Neuron (in vitro differentiated cells): ENCODE measurements around the gene PTGR3.

Experiments
- H2AFZ ChIP-seq: one replicate; pipeline ENCODE4 v1.6.1; 2013; ENCODE audit warnings: low read depth, mild to moderate bottlenecking, inconsistent platforms, low read length, moderate library complexity
- H3K27me3 ChIP-seq: one replicate; pipeline ENCODE4 v1.6.1; 2013; ENCODE audit warnings: low read length; ENCODE audit not compliant: insufficient read depth
- H3K36me3 ChIP-seq: one replicate; pipeline ENCODE4 v1.6.1; 2013; ENCODE audit warnings: low read length; ENCODE audit not compliant: insufficient read depth
- H3K4me1 ChIP-seq: one replicate; pipeline ENCODE4 v1.6.1; 2013; ENCODE audit warnings: low read length; ENCODE audit not compliant: insufficient read depth
- H3K4me3 ChIP-seq: 2 replicates; pipeline ENCODE4 v1.5.1; 2013; ENCODE audit warnings: mild to moderate bottlenecking, low read length, moderate library complexity
- H3K9me3 ChIP-seq: one replicate; pipeline ENCODE4 v1.6.1; 2013; ENCODE audit warnings: low read length

The PTGR3 gene

GRCh38 chr18:75173738-75174137 lies 35.2 kb downstream of the PTGR3 start:
- H2AFZ ChIP-seq, result no peak overlapping the region
- H3K9me3 ChIP-seq, result no peaks in the 10 kb centered on the region
- no peaks in the 10 kb centered on the region for H3K27me3 ChIP-seq
- no peaks in the 10 kb centered on the region for H3K36me3 ChIP-seq
- H3K4me3 ChIP-seq, result no peak overlapping the region
- H3K4me1 ChIP-seq, result no peaks in the 10 kb centered on the region

- no peaks in the 10 kb centered on the region for H3K27me3 ChIP-seq
- no peak overlapping the region for H2AFZ ChIP-seq
- no peak overlapping the region for H3K4me3 ChIP-seq
- H3K4me1 ChIP-seq, result no peaks in the 10 kb centered on the region
- no peaks in the 10 kb centered on the region for H3K36me3 ChIP-seq
- no peaks in the 10 kb centered on the region for H3K9me3 ChIP-seq
These were observed 35.9 kb downstream of the PTGR3 start for GRCh38 chr18:75173125-75173432.

- H3K9me3 ChIP-seq, result no peaks in the 10 kb centered on the region
- no peak overlapping the region for H2AFZ ChIP-seq
- H3K27me3 ChIP-seq, result no peaks in the 10 kb centered on the region
- H3K4me3 ChIP-seq, result no peak overlapping the region
- no peaks in the 10 kb centered on the region for H3K36me3 ChIP-seq
- H3K4me1 ChIP-seq, result no peaks in the 10 kb centered on the region
These were observed 36.4 kb downstream of the PTGR3 start for GRCh38 chr18:75172299-75173124.

- Histone ChIP-seq H3K27me3 (no peaks in the 10 kb centered on the region), H3K4me3 (no peak overlapping the region), H3K4me1 (no peaks in the 10 kb centered on the region), H3K36me3 (no peaks in the 10 kb centered on the region), H3K9me3 (no peaks in the 10 kb centered on the region), H2AFZ (no peak overlapping the region)
These were observed 38.0 kb downstream of the PTGR3 start for GRCh38 chr18:75170916-75171315.

GRCh38 chr18:75170022-75170789 lies 38.7 kb downstream of the PTGR3 start:
- no peaks in the 10 kb centered on the region for H3K4me1 ChIP-seq
- H3K27me3 ChIP-seq, result no peaks in the 10 kb centered on the region
- H3K36me3 ChIP-seq, result no peaks in the 10 kb centered on the region
- H2AFZ ChIP-seq, result no peak overlapping the region
- no peaks in the 10 kb centered on the region for H3K9me3 ChIP-seq
- no peak overlapping the region for H3K4me3 ChIP-seq

GRCh38 chr18:75169411-75169810 lies 39.5 kb downstream of the PTGR3 start:
- Histone ChIP-seq H3K9me3 (no peaks in the 10 kb centered on the region), H3K27me3 (no peaks in the 10 kb centered on the region), H3K36me3 (no peaks in the 10 kb centered on the region), H3K4me3 (no peak overlapping the region), H2AFZ (no peak overlapping the region), H3K4me1 (no peaks in the 10 kb centered on the region)

- Histone ChIP-seq H3K4me3 (no peak overlapping the region), H3K9me3 (no peaks in the 10 kb centered on the region), H3K27me3 (no peaks in the 10 kb centered on the region), H3K36me3 (no peaks in the 10 kb centered on the region), H2AFZ (no peak overlapping the region), H3K4me1 (no peaks in the 10 kb centered on the region)
These were observed 40.3 kb downstream of the PTGR3 start for GRCh38 chr18:75168619-75169018.

- no peaks in the 10 kb centered on the region for H3K9me3 ChIP-seq
- no peak overlapping the region for H3K4me3 ChIP-seq
- H3K27me3 ChIP-seq, result no peaks in the 10 kb centered on the region
- H2AFZ ChIP-seq, result no peak overlapping the region
- no peaks in the 10 kb centered on the region for H3K4me1 ChIP-seq
- no peaks in the 10 kb centered on the region for H3K36me3 ChIP-seq
These were observed 41.0 kb downstream of the PTGR3 start for GRCh38 chr18:75167759-75168618.

- no peaks in the 10 kb centered on the region for H3K36me3 ChIP-seq
- H3K9me3 ChIP-seq, result no peaks in the 10 kb centered on the region
- no peaks in the 10 kb centered on the region for H3K27me3 ChIP-seq
- no peaks in the 10 kb centered on the region for H3K4me1 ChIP-seq
- no peak overlapping the region for H2AFZ ChIP-seq
- no peak overlapping the region for H3K4me3 ChIP-seq
These were observed 41.8 kb downstream of the PTGR3 start for GRCh38 chr18:75167137-75167536.

GRCh38 chr18:75165926-75166325 lies 43.0 kb downstream of the PTGR3 start:
- Histone ChIP-seq H3K27me3 (peaks cover 5% of the 10 kb centered on the region), H3K36me3 (no peaks in the 10 kb centered on the region), H2AFZ (no peak overlapping the region), H3K9me3 (no peaks in the 10 kb centered on the region), H3K4me3 (no peak overlapping the region), H3K4me1 (peaks cover under 1% of the 10 kb centered on the region)

- Histone ChIP-seq H3K4me1 (peaks cover 11% of the 10 kb centered on the region), H3K9me3 (no peaks in the 10 kb centered on the region), H3K36me3 (no peaks in the 10 kb centered on the region), H3K27me3 (peaks cover 5% of the 10 kb centered on the region), H2AFZ (no peak overlapping the region), H3K4me3 (no peak overlapping the region)
These were observed 44.5 kb downstream of the PTGR3 start for GRCh38 chr18:75164479-75164878.

- peaks cover 11% of the 10 kb centered on the region for H3K4me1 ChIP-seq
- no peaks in the 10 kb centered on the region for H3K9me3 ChIP-seq
- no peak overlapping the region for H2AFZ ChIP-seq
These were observed 45.2 kb downstream of the PTGR3 start for GRCh38 chr18:75163736-75164135.

GRCh38 chr18:75162978-75163377 lies 46.0 kb downstream of the PTGR3 start:
- Histone ChIP-seq H3K36me3 (no peaks in the 10 kb centered on the region), H2AFZ (no peak overlapping the region), H3K9me3 (no peaks in the 10 kb centered on the region), H3K4me3 (no peak overlapping the region), H3K27me3 (peaks cover 8% of the 10 kb centered on the region), H3K4me1 (peaks cover 11% of the 10 kb centered on the region)

More at GRCh38 chr18:75163736-75164135, 45.2 kb downstream of the PTGR3 start:
- Histone ChIP-seq H3K36me3 (no peaks in the 10 kb centered on the region), H3K27me3 (peaks cover 8% of the 10 kb centered on the region), H3K4me3 (no peak overlapping the region)
